Endothelial cell of hepatic sinusoid (primary cell): Measurements from ENCODE around the gene MYRF.

Source experiments
- in situ Hi-C: cut with HindIII; loops from 2 replicates; pipeline ENCODE4 v1.10.0; 2017; ENCODE audit warnings: low sequenced_read_pairs

The MYRF gene

GRCh38 chr11:61774411-61774810, 22.0 kb downstream of the MYRF start:
- in situ Hi-C loops: no loop called here

- in situ Hi-C loops: no loop called here
Measured at GRCh38 chr11:61775106-61775505, 22.7 kb downstream of the MYRF start.

- in situ Hi-C loops: no loop called here
Measured at GRCh38 chr11:61775606-61776554, 23.4 kb downstream of the MYRF start.

- in situ Hi-C loops: no loop called here
Measured at GRCh38 chr11:61776561-61777075, 24.2 kb downstream of the MYRF start.

GRCh38 chr11:61777234-61778090, 25.0 kb downstream of the MYRF start:
- in situ Hi-C loops: no loop called here

- in situ Hi-C loops: no loop called here
Measured at GRCh38 chr11:61778357-61778886, 26.0 kb downstream of the MYRF start.

- in situ Hi-C loops: no loop called here
Measured at GRCh38 chr11:61778920-61779650, 26.6 kb downstream of the MYRF start.

- in situ Hi-C loops: no loop called here
Measured at GRCh38 chr11:61779666-61780525, 27.5 kb downstream of the MYRF start.

GRCh38 chr11:61780581-61781162, 28.2 kb downstream of the MYRF start:
- in situ Hi-C loops: no loop called here

GRCh38 chr11:61781585-61781984, 29.1 kb downstream of the MYRF start:
- in situ Hi-C loops: no loop called here

- in situ Hi-C loops: no loop called here
Measured at GRCh38 chr11:61782299-61782698, 29.9 kb downstream of the MYRF start.

- in situ Hi-C loops: no loop called here
Measured at GRCh38 chr11:61782841-61783240, 30.4 kb downstream of the MYRF start.

- in situ Hi-C loops: no loop called here
Measured at GRCh38 chr11:61783717-61784505, 31.5 kb downstream of the MYRF start.

- in situ Hi-C loops: no loop called here
Measured at GRCh38 chr11:61784506-61784805, 32.0 kb downstream of the MYRF start.

GRCh38 chr11:61785837-61786402, 33.5 kb downstream of the MYRF start:
- in situ Hi-C loops: no loop called here

- in situ Hi-C loops: no loop called here
Measured at GRCh38 chr11:61787928-61788491, 35.6 kb downstream of the MYRF start.

GRCh38 chr11:61791737-61792309, 39.4 kb downstream of the MYRF start:
- in situ Hi-C loops: loop anchor here (5.0 to 10.0 kb wide), 4 partner anchors 53 to 135 kb away; no protein-coding TSS in a partner anchor
